ENCODE data around the gene PKP4.

- TF ChIP-seq CTCF (IDR thresholded peaks at IDR 0.05 in 2 of 3, conservative IDR thresholded peaks at IDR 0.05 in 1 of 3; ENCODE audit: borderline replicate concordance in 1 of 3, insufficient read depth in 1 of 3, low read depth in 2 of 3, low read length in 2 of 3) (no peak), YY1 (IDR thresholded peaks at IDR 0.05; ENCODE audit: extremely low read depth, insufficient replicate concordance, low read depth, low read length) (no peak), CEBPB (IDR thresholded peaks at IDR 0.05; ENCODE audit: low read depth) (no peak), TCF7L2 (IDR thresholded peaks at IDR 0.05; ENCODE audit: borderline replicate concordance, extremely low read depth, insufficient read depth, insufficient read length) (no peak)
Measured at GRCh38 chr2:158580760-158581159, 124.0 kb downstream of the PKP4 start.

Data from HCT116 (cell line).